GM15510 (cell line): ENCODE data around the gene CYP4X1.

Experiments
- POLR2A ChIP-seq: IDR thresholded peaks from 3 replicates; pipeline ENCODE4 v1.6.1; 2011; ENCODE audit warnings: borderline replicate concordance; ENCODE audit not compliant: insufficient read length; ENCODE audit errors: extremely low read depth

The CYP4X1 gene, protein sequence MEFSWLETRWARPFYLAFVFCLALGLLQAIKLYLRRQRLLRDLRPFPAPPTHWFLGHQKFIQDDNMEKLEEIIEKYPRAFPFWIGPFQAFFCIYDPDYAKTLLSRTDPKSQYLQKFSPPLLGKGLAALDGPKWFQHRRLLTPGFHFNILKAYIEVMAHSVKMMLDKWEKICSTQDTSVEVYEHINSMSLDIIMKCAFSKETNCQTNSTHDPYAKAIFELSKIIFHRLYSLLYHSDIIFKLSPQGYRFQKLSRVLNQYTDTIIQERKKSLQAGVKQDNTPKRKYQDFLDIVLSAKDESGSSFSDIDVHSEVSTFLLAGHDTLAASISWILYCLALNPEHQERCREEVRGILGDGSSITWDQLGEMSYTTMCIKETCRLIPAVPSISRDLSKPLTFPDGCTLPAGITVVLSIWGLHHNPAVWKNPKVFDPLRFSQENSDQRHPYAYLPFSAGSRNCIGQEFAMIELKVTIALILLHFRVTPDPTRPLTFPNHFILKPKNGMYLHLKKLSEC

DNA sequence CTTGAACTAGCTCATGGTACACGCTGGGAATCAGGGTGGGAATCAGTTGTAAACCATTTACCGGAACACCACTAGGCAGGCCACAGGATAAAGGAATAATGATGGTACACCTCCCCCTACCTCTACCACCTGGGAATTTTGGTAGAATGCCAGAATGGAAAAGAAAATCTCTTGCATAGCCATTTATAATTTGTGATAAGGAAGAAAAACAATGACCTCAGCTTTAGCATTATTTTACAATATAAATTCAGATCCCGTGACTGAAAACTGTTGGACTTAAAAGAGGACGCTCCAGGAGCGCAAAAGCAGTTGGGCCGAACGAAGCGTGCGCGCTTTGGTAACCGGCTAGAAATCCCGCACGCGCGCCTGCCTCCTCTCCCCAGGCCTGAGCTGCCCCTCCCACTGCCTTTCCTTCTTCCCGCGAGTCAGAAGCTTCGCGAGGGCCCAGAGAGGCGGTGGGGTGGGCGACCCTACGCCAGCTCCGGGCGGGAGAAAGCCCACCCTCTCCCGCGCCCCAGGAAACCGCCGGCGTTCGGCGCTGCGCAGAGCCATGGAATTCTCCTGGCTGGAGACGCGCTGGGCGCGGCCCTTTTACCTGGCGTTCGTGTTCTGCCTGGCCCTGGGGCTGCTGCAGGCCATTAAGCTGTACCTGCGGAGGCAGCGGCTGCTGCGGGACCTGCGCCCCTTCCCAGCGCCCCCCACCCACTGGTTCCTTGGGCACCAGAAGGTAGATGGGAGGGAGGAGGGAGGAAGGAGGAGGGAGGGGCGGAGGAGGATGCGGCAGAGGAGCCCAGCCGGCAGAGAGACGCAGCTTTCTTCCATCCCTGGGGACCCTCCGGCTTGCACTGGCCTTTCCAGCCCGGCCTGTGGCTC, at the start of gene CYP4X1:
Gene CYP4X1, plus strand, starts transcription at position 402 of the 873 bp plus-strand sequence. Its CDS starts 149 bp downstream, at position 551.
- no peak for TF ChIP-seq POLR2A

DNA sequence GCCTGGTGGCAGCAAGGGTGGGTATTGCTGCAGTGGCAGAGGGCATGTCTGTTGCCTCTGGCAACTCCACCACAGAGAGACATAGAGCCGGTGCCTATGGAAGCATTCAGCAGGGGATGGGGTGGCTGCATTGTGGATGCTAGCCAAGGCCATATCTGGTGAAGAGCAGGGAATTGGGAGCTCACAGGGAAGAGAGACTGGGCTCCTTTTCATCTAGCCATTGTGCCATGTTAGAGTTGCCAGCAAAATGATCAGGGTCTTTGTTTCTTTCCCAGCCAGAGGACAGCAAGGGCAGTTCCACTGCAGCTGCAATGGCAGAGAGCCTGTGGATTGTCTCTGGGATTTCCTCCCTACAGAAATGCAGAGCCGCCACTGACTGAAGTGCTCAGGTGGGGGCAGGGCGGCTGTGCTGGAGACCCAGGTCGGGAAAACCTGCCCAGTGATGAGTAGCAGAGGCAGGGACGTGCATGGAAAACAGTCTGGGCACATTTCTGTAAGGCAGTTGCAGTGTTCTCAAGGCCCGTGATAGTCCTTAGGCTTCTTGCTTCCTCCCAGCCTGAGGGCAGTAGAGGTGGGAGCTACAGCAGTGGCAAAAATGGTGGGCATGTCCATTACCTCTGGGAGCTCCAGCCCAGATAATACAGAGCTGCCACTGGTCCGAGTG, 40.2 kb upstream of the CYP4X1 start:
- TF ChIP-seq POLR2A = no peak

DNA sequence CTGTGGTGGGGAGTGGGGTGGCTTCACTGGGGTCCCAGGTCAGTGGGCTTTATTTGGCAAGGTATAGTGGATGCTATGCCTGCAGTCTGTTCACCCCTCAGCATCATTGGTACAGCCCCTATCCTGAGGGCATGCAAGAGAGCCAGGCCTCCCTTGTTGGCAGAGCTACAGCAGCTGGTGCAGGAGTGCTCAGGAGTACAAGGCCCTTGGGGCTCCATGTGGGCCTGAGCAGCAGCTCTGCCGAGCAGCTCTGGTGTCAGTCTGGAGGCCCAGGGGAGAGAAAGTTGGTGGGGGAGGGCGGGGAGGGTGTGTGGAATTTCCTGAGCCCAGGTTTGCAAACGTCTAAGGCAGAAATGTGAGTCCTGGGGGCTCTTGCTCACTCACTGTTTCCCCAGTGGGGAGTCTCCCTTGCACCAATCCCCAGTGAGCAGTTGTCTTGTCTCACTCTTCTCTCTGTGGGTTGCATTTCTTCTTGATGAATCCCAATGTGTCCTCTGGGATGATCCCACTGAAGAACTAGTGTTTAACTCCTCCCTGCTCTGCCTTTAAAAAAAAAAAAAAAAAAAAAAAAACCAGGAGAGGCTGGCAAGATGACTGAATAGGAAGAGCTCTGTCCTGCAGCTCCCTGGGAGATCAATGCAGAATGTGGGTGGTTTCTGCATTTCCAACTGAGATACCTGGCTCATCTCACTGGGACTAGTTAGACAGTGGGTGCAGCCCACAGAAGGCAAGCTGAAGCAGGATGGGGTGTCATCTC, 39.5 kb upstream of the CYP4X1 start:
- TF ChIP-seq POLR2A = no peak

DNA sequence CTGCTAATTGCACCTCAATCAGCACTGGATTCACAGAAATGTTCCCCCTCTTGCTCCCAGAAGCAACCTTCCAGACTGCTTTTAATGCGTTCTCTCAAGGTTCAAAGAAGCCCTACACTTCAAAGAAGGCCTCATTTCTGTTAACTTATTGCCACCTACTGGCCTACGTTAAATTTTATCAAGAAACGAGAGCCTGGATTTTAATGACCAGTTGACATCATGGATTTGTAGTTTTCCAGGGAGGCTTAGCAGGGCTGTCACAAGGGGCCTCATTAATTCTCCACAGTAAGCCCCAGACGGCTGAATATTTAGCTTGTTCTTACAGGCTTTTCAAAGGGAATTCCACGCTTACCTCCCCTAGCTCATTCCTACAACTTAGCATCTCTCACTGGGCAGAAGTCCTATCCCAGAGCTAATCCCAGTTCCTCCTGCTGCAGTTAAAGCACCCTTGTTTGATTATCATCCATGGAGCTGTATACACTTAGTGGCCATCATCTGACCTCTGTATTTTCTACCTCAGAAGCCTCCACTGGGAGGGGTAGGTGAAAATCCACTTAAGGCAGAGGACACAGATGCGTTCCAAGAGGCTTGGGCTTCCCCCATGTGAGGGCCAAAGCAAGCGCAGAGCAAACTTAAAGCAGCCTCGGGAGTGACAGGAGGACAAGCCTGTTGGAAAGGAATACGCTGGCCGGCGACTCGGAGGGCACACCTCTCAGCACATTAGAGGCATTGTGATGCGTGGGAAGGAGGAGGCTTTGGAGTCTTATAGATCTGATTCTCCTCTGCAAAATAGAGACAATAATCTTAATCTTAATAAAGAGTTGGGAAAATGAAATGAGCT, 32.2 kb upstream of the CYP4X1 start:
- TF ChIP-seq POLR2A = no peak

DNA sequence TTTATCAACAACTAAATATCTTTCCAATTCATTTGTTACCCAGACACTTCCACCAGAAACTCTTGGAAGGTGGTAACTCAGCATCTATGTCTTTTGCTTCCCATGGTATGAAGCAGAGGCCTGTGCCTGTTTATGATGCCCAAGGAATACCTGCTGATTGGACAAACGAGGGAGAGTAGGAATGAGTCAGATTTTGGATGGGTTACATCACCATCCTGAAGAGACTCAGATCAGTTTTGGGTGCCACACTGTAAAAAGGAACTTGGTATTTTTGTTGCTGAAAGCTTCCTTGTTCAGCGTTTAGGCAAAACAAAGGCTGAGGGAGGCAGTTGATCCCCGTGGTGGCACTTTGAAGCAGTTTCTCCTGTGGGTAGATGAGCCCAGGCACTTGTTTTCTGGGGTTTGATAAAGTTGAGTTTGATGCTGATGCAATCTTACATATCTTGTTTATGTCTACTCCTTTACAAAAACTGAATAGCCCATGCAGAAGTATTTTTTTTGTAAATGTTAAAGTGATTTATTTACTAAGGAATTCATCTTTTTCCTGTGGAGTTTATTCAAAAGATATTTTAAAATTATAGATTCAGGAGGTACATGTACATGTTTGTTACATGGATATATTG, 26.7 kb upstream of the CYP4X1 start:
- no peak for TF ChIP-seq POLR2A

DNA sequence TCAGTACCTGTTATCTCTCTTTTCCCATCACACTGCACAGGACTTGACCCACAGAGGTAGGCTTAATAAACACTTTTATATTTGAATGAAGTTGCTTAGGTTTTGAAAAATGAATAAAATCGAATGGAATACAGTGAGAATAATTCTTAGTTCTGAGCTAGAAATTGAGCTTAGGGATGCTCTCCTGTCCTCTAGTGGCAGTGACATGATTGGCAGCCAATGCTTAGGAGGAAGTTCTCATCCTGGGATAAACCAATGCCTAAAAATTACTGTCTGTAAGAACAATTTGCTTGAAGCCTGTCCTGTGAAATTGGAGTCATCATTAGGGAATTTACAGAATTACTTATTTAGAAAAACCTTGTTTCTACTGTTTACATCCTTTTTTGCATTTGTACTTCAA, 21.3 kb upstream of the CYP4X1 start:
- TF ChIP-seq POLR2A = no peak

DNA sequence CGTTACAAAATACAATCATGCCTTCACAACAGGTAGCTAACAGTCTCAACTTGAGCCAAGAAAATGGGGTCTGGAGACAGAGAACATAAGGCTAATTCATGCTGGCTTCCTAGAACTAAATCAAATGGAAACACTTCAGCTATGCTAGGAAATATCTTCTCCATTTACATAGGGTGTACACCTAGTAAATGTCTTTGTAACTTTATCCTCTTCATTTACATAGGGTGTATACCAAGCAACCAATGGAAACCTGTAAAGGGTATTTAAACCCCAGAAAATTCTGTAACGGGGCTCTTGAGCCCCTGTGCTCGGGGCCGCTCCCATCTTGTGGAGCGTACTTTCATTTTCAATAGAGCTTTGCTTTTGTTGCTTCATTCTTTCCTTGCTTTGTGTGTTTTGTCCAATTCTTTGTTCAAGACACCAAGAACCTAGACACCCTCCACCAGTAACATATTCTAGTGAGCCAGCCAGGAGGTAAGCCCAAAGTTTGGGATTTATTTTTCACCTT, 19.5 kb upstream of the CYP4X1 start:
- no peak for TF ChIP-seq POLR2A

DNA sequence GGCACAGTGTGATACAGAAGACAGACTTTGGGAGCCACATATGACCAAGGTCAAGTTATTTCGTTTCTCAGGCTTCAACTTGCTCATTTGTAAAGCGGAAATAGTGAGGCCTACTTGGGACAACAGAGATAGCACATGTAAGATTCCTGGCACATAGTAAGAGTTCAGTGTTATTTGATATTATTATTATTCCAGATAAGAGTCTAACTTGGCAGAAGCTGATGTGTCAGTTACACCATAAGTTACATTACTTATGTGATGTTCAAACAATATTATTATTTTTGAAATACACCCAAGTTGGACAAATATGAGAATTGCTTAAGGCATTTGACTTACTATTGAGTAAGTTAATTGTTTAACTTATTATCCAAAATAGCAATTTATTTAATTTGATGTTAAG, 10.2 kb upstream of the CYP4X1 start:
- no peak for TF ChIP-seq POLR2A

DNA sequence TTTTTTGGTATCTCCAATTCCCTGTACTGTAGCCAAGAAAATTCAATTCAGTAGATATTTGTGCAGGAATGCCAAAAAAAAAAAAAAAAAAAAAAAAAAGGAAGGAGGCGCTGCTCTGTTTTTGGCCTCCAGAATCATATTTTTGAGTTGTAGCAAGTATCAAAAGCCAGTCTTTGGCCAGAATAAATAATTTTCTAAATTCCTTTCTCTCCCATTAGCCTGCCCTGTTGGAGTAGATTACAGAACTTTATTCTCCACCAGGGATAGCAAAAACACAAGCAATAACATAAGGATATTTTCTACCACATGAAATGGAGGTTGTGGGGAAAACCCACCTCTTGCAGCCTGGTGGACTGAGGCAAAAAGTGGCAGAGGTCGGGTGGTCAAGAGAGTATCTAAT, 2.4 kb upstream of the CYP4X1 start:
- TF ChIP-seq POLR2A = no peak

DNA sequence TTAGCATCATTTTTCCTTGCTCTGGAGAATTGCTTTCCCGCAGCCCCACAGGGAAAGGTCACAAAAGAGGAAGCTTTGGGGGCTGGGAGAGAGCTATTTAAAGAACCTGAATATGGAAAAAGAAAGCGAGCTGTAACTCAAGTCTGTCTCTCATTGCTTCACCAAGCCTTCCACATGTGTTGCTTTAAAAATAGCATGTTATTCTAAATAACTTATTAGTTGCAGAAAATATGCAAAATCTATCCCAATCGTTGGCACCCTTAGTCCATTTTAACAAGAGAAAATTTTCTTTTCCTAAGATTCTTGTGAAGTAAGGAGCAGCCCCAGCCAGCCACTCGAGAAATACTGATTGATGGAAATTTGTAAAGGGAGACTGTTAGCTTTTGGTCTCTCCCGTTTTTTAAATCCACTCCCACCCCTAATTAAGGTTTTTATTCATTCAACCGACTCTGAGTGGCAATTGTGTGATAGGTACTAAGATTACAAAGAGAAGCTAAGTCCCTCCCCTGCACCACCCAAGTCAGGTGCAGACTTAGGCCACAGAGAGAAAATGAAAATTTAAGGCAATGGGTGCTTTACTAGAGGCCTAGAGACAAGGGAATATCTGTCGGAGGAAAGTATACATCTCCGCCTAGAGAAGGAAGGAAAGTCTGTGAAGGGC, 802 bp downstream of the CYP4X1 start:
- no peak for TF ChIP-seq POLR2A

DNA sequence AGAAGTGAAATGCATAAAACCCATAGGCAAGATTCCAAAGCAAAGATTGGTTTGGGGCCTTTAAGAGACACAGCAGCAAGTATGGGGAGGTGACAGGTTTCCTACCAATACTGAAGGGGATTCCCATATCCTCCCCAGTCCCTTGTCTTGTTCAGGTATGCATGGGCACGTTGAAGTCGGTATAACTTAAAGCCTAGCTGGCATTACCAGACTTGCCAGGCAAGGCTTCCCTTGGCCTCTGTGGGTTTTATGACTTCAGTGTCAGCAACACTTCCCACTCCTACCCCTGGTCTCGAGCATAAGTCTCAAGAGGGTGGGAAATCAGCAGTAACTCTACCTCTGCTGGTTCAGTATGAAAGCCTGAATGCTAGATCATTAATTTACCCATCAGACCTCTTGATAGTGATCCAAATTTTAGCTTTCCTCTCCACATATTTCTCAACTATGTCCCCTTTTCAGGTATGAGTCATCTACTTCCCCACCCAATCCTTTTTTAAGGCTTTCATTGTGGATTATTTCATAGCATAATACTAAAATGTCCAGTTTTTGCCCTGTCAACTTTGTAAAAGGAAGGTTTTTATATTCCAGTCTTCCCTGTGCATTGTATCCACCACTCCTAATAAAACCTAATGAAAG, 6.8 kb downstream of the CYP4X1 start:
- TF ChIP-seq POLR2A = no peak

DNA sequence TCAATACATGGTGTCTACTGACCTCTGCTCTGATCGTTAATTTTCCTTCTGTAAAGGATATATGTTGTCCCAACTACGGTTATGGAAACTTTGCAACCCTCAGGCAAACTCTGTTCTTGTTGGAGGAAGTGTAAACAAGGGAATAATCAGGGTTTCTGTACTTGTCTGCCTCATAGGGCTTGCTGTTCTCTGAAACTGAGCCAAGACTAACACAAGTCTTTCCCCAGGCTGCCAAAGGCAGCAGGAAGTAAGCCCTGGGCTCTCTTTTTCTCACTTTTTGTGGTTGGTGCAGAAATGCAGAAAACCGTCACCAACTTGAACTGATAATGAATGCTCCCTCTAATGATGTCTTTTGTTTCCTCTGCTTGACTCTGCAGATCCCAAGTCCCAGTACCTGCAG, 7.6 kb downstream of the CYP4X1 start:
- TF ChIP-seq POLR2A = no peak

DNA sequence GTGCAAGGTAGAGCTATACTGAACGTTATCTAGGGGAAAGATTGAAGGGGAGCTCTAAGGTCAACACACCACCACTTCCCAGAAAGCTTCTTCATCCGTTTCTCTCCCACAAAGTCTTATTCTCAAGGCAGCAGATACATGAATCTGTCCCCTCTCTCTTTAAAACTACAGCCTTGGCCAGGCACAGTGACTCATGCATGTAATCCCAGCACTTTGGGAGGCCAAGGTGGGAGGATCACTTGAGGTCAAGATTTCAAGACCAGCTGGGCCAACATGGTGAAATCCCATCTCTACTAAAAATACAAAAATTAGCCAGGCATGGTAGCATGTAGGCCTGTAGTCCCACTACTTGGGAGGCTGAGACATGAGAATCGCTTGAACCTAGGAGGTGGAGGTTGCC, 8.1 kb downstream of the CYP4X1 start:
- TF ChIP-seq POLR2A = no peak

DNA sequence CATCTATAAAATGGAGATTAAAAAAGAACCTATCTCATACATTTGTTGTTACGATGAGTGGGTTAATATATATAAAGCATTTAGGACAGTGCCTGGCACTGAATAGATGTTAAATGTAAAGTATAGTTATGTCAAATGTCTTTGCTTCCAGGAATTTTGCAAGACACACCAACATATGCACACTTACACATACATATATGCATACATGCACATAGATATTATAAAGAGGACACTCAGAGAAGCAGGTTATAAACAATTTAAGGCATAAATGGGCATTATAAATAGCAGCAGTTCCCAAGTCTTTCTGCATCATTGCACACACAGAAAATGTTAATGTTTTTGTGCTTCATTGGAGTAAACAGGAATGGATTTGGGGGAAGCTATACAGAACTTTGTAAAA, 13.3 kb downstream of the CYP4X1 start:
- TF ChIP-seq POLR2A = no peak
